Fibroblast of lung (primary cell): ENCODE data around the gene NOSIP.

Experiments
- CTCF ChIP-seq, 2 donors: IDR thresholded peaks in 1 of 2; conservative IDR thresholded peaks in 1 of 2; 1 replicate in 1 of 2; 2 replicates in 1 of 2; pipeline ENCODE4 v1.5.1; 2011 to 2012; ENCODE audit warnings: low read length in 2 of 2, control low read depth in 1 of 2, inconsistent platforms in 1 of 2, low read depth in 1 of 2, mild to moderate bottlenecking in 1 of 2
- EZH2 ChIP-seq: IDR thresholded peaks from 2 replicates; pipeline ENCODE4 v1.5.1; 2012; ENCODE audit warnings: low read length, control low read depth, mild to moderate bottlenecking; ENCODE audit errors: missing control alignments

GRCh38 chr19:49534632-49535385 lies 45.5 kb downstream of the NOSIP start:
- TF ChIP-seq CTCF (conservative IDR thresholded peaks at IDR 0.05 in 1 of 2, IDR thresholded peaks at IDR 0.05 in 1 of 2; ENCODE audit: low read depth in 1 of 2, low read length in 2 of 2), result no peak
- TF ChIP-seq EZH2, result no peak
